Measurements from ENCODE around the gene NOC3L. TPM values are rescaled to one million over a fixed set of nuclear protein-coding genes. Genes with fewer than 3 reads are reported as not detected.

Gene NOC3L
- total RNA-seq, 1 experiment from 2014 or later, result 39.9 TPM

- Histone ChIP-seq H3K9me3 (no peaks in the 10 kb centered on the region), H3K36me3 (ENCODE audit: control insufficient read depth, insufficient read depth, low read length) (no peaks in the 10 kb centered on the region), H3K4me3 (ENCODE audit: low read depth, low read length) (no peak overlapping the region), H3K4me1 (peaks cover 16% of the 10 kb centered on the region; the same call in 1 of the 2 replicates), H3K27me3 (replicated peaks; ENCODE audit: control insufficient read depth, insufficient read depth, low read length) (no peaks in the 10 kb centered on the region)
- Mint-ChIP-seq H3K4me3 (ENCODE audit: unreplicated experiment) (no peak overlapping the region), H3K27ac (ENCODE audit: unreplicated experiment) (no peak overlapping the region), H3K4me1 (ENCODE audit: low read depth, unreplicated experiment) (peaks cover 7% of the 10 kb centered on the region), H3K9me3 (ENCODE audit: unreplicated experiment) (no peaks in the 10 kb centered on the region), H3K36me3 (ENCODE audit: insufficient read depth, unreplicated experiment) (peaks cover 14% of the 10 kb centered on the region), H3K27me3 (ENCODE audit: insufficient read depth, unreplicated experiment) (no peaks in the 10 kb centered on the region)
- no TSS peak for BruUV-seq (replicated peaks)
- ChIA-PET POLR2A (no interaction called here), CTCF (no interaction called here)
- no peak for DNase-seq
- intact Hi-C loops (cut with micrococcal nuclease; ENCODE audit: unreplicated experiment), result no loop called here
- no peak for TF ChIP-seq CTCF (IDR thresholded peaks at IDR 0.05; ENCODE audit: insufficient read depth in 1 of 2, low read depth in 1 of 2, low read length in 1 of 2, severe bottlenecking in 1 of 2, unreplicated experiment in 1 of 2)
Observed at GRCh38 chr10:94308866-94309265, 53.9 kb downstream of the NOC3L start.

- H3K27me3 ChIP-seq (replicated peaks; ENCODE audit: control insufficient read depth, insufficient read depth, low read length), result no peaks in the 10 kb centered on the region
- peaks cover 6% of the 10 kb centered on the region for H3K36me3 Mint-ChIP-seq (ENCODE audit: insufficient read depth, unreplicated experiment)
- intact Hi-C loops (cut with micrococcal nuclease; ENCODE audit: unreplicated experiment), result no loop called here
- peaks cover 21% of the 10 kb centered on the region; the same call in 1 of the 2 replicates for H3K4me1 ChIP-seq
- no peak overlapping the region for H3K4me3 ChIP-seq (ENCODE audit: low read depth, low read length)
- peaks cover 7% of the 10 kb centered on the region for H3K4me1 Mint-ChIP-seq (ENCODE audit: low read depth, unreplicated experiment)
- H3K27me3 Mint-ChIP-seq (ENCODE audit: insufficient read depth, unreplicated experiment), result no peaks in the 10 kb centered on the region
- no peaks in the 10 kb centered on the region for H3K36me3 ChIP-seq (ENCODE audit: control insufficient read depth, insufficient read depth, low read length)
- POLR2A ChIA-PET, result no interaction called here
- no peaks in the 10 kb centered on the region for H3K9me3 Mint-ChIP-seq (ENCODE audit: unreplicated experiment)
- H3K4me3 Mint-ChIP-seq (ENCODE audit: unreplicated experiment), result no peak overlapping the region
- no peak for DNase-seq
- no peak overlapping the region for H3K27ac Mint-ChIP-seq (ENCODE audit: unreplicated experiment)
- BruUV-seq (replicated peaks), result no TSS peak
- CTCF ChIA-PET, result no interaction called here
- TF ChIP-seq CTCF (IDR thresholded peaks at IDR 0.05; ENCODE audit: insufficient read depth in 1 of 2, low read depth in 1 of 2, low read length in 1 of 2, severe bottlenecking in 1 of 2, unreplicated experiment in 1 of 2), result no peak
- no peaks in the 10 kb centered on the region for H3K9me3 ChIP-seq
Observed at GRCh38 chr10:94307046-94307615, 55.6 kb downstream of the NOC3L start.

GRCh38 chr10:94303929-94304328 is 58.8 kb downstream of the NOC3L start:
- BruUV-seq (replicated peaks), result no TSS peak
- no peaks in the 10 kb centered on the region for H3K27me3 Mint-ChIP-seq (ENCODE audit: insufficient read depth, unreplicated experiment)

More at GRCh38 chr10:94303929-94304328, 58.8 kb downstream of the NOC3L start:
- Histone ChIP-seq H3K4me1 (peaks cover 8% of the 10 kb centered on the region; the same call in 1 of the 2 replicates), H3K27me3 (replicated peaks; ENCODE audit: control insufficient read depth, insufficient read depth, low read length) (no peaks in the 10 kb centered on the region), H3K9me3 (no peaks in the 10 kb centered on the region), H3K36me3 (ENCODE audit: control insufficient read depth, insufficient read depth, low read length) (no peaks in the 10 kb centered on the region), H3K4me3 (ENCODE audit: low read depth, low read length) (no peak overlapping the region)
- H3K9me3 Mint-ChIP-seq (ENCODE audit: unreplicated experiment), result no peaks in the 10 kb centered on the region
- no peaks in the 10 kb centered on the region for H3K36me3 Mint-ChIP-seq (ENCODE audit: insufficient read depth, unreplicated experiment)
- DNase-seq, result no peak
- no peaks in the 10 kb centered on the region for H3K4me1 Mint-ChIP-seq (ENCODE audit: low read depth, unreplicated experiment)
- ChIA-PET CTCF (interaction anchor here (1.5 kb wide), 1 partner anchor 16 kb away, joined by 6 read pairs; no protein-coding TSS in a partner anchor), POLR2A (no interaction called here)
- H3K4me3 Mint-ChIP-seq (ENCODE audit: unreplicated experiment), result no peak overlapping the region
- H3K27ac Mint-ChIP-seq (ENCODE audit: unreplicated experiment), result no peak overlapping the region
- TF ChIP-seq CTCF (IDR thresholded peaks at IDR 0.05; ENCODE audit: insufficient read depth in 1 of 2, low read depth in 1 of 2, low read length in 1 of 2, severe bottlenecking in 1 of 2, unreplicated experiment in 1 of 2), result no peak
- intact Hi-C loops (cut with micrococcal nuclease; ENCODE audit: unreplicated experiment), result no loop called here
